RCC 7860 (cell line): Measurements from ENCODE around the gene DHX15.
"Not testable (repeated sequence)": the region's sequence is repeated elsewhere in the genome, so short reads cannot be mapped to it uniquely, and the experiment has no call there.

Experiments used
- DNase-seq: peaks from one replicate; pipeline ENCODE4 v3.0.0-alpha.2; 2015; ENCODE audit warnings: low spot score
- FAIRE-seq: peaks from 2 replicates; lab custom pipeline; 2012; peaks lifted over from hg19 to GRCh38; lab: Jason Lieb, UNC

The DHX15 gene

DNA sequence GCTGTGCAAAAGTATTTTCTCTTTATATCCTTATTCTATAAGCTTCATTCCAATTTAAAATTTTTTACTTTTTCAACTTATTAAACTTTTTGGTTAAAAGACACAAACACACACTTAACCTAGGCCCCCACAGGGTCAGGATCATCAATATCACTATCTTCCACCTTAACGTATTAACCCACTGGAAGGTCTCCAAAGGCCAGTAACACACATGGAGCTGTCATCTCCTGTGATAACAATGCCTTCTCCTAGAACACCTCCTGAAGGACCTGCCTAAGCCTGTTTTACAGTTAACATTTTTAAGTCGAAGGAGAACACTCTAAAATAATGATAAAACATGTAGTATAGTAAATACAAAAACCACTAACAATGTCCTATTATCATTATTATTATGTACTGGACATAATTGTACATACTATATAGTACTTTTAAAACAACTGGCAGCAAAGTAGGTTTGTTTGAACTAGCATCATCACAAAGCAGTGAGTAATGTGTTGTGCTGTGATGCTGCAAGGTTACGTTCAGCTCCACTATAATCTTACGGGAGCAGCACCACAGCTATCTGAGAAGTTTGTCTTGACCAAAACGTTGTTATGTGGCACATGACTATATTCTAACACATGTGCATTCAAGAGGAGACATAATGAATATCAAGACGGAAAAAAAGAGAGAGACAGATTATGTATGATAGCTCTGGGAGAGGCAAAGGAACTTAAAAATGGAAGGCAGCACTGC, 33.7 kb downstream of the DHX15 start:
- DNase-seq (no peak), FAIRE-seq (no peak)

DNA sequence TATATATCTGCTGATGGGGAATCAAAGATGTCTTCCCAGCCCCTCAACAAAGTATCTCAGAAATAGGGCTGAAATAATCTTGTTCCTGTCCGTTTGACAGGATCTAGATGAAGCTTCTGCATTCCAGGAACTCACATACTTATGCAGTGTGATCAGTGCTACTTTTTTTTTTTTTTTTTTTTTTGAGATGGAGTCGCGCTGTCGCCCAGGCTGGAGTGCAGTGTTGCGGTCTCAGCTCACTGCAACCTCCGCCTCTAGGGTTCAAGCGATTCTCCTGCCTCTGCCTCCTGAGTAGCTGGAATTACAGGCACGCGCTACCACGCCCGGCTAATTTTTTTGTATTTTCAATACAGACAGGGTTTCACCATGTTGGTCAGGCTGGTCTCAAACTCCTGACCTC, 36.4 kb downstream of the DHX15 start:
- DNase-seq (no peak), FAIRE-seq (no peak)

DNA sequence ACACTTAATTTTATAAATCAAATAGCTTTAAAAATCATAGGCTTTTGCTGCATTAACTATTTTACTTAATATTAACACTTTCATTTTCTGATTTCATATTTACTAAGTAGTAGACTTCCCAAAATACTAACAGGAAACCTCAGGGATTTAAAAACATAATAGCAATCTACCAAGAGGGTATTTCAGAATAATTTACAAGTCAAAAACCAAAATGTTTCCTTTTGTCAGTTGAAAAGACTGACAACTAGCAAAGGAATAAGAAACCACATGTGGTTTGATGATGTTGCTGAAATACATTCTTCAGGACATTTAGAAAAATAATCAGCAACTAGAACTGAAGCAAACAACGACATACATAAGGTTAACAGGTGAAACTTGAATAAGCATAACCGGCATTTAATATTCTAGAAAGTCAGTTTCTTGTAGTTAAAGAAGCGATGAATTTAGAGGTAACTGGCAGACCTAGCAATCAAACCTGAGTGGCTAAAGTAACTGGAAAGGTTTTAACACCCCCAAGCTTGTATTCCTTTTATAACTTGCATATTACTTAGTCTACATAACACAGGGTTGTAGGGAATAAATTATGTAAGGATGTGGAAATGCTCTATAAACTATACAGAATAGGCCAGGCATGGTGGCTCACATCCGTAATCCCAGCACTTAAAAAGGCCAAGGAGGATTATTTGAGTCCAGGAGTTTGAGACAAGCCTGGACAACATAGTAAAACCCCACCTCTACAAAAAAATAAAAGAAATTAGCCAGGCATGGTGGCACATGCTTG, 40.0 kb downstream of the DHX15 start:
- DNase-seq, result no peak
- peak; percentile 20 for FAIRE-seq

GRCh38 chr4:24537025-24537424, 47.3 kb downstream of the DHX15 start:
- DNase-seq (no peak), FAIRE-seq (no peak)

- DNase-seq (no peak), FAIRE-seq (no peak)
Measured at GRCh38 chr4:24535399-24535798, 49.0 kb downstream of the DHX15 start.

DNA sequence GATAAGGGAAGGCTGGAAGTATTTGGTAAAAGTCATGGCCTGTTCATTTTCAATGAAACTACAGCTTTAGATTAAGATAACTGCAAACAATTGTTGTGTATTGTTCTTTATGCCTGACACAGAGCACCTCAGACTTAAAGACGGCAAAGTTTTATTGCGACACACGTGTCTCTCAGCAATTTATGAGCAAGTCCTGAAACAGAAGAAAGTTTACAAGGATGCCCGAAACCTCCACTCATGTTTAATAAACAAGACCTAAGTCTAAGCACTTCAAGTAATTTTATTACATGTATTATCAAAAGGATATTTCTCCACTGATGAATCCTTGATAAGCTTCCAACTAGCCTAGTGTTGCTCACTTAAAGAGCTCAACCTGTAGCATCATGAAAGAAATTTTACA, 51.0 kb downstream of the DHX15 start:
- DNase-seq (no peak), FAIRE-seq (no peak)

DNA sequence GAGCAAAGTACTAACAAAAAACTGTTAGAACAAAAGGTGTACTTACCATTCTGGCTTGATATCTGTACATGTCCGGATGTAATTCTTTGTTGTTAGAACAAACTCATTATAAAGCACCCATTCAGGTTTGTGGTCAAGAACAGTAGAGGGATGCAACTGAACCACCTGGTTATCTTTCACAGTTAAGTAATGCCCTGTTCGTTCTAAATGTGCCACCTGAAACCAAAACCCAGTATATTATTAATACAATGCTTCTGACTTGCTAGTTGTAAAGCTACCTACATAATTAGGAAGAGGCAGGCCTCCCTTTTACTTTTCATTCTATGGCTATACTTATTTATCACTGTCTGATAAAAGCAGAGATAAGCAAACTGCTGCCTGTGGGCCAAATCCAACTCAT, 54.8 kb downstream of the DHX15 start:
- DNase-seq (no peak), FAIRE-seq (no peak)

DNA sequence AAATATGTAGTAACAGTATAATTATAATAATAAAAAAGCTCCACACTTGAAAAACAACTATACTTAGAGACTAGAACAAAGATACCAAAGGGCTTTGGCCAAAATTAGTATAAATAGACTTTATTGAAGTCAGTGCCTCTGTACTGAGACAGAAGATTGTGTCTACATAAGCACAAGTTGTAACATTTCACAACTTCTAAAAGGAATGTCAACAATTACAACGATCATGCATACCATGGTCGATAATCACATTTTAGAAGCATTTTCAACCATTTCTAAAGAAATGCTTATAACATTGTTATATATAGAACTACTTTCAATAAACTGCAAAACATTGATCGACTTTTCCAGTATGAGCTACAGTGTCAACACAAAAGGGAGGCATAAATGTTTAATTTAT, 57.0 kb downstream of the DHX15 start:
- no peak for FAIRE-seq

GRCh38 chr4:24521544-24521943, 62.8 kb downstream of the DHX15 start:
- DNase-seq (no peak), FAIRE-seq (no peak)

More for the DNA sequence above, 57.0 kb downstream of the DHX15 start:
- no peak for DNase-seq

GRCh38 chr4:24519649-24520048, 64.7 kb downstream of the DHX15 start:
- no peak for FAIRE-seq

DNA sequence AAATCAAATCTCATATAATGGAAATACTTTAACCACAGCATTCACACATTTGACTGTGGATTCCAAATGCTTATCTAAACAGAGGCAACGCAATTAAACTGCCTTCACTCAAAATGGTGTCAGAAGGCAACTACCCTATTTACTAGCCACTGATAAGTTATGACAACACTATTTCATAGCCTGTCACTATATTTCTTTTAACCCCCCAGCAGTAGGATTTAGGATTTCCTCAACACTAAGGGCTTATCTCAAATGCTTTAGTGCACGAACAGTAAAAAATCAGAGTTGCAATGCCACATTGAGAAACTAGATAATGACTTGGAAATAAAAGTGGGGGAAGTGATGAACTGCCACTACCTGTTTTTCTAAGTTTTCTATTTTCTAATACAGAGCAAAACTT, 66.7 kb downstream of the DHX15 start:
- no peak for FAIRE-seq

More at GRCh38 chr4:24519649-24520048, 64.7 kb downstream of the DHX15 start:
- DNase-seq, result no peak

DNA sequence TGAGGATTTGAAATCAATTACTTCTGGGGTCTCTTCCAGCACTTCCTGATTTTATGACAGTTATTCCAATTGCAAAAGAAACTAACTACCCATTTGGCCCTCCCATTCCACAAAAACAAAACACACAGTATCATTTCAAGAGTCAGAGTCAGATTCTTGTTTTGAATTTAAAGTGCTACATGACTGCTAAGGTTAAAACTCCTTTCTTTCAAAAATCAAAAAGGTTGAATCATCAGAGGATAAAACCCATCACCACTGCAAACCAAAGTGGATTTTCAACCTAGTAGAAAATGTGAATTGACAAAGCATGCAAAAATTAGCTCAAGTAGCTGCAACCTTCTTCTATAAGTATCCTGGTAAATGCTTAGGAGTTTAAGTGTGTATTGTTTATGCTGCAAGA, 67.4 kb downstream of the DHX15 start:
- DNase-seq (no peak), FAIRE-seq (no peak)

More for the DNA sequence above, 66.7 kb downstream of the DHX15 start:
- no peak for DNase-seq

DNA sequence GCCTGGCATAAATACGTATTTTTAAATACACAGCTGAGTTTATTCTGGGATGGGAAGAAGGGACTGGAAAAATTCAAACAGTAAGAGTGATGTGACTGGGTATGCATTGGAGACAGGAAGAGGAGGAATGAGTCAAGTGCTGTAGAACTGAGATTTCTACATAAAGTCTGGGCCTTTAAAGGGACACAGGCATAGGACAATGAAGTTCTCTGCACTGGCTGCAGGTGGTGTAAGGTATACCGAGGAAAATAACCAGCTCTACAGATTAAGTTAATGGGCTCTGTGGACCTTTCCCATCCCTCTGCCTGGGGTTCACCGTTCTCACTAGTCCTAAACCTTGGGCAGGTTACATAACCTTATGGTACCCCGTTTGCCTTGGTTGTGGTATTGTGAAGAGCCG, 68.7 kb downstream of the DHX15 start:
- FAIRE-seq, result no peak
- no peak for DNase-seq

- DNase-seq (no peak), FAIRE-seq (no peak)
Measured at GRCh38 chr4:24514808-24515207, 69.5 kb downstream of the DHX15 start.

DNA sequence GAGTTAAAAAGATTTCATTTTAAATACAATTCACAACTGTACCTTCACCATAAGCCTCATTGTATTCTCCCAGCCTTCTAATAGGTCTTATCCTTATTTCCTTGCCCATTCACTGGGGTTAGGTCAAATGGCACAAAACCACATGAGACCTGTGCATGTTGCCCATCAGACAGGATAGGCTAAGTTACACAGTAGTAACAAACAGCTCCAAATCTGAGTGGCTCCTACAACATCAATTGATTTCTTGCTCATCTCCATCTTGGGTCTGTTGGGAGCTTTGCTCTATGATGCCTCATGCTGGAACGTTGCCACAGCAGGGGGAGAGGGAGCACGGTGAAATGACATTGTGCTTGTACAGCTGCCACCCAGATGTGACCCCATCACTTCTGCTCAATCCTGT, 70.6 kb downstream of the DHX15 start:
- DNase-seq (no peak), FAIRE-seq (no peak)

DNA sequence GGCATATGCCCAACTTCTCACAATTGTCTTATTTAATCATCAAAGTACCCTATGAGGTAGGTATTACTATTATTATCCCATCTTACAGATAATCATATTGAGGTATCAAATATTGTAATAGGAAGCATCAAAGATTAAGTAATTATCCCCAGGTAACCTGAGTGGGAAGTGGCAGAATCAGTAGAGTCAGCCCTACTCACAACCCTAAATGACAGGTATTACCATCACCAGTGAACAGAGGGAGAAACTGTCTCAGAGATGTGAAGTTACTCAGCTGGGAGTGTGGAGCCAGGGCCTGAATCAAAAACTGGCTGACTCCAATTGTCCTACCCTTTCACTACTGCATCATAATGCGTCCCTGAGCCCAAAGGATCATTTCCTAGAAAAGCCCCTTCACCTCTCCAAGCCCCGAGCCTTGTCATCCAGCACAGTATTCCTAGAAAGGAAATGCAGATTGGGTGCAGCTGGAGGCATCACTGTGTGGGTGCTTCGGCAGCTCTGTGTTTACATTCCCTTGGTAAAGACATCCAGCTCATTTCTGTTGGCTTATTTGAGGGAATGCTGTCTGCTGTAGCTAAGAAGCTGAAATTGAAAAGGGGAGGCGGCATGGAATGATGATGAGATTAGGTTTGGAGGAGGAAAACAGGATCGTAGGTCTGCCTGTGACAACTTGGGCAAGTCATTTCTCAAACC, 72.8 kb downstream of the DHX15 start:
- DNase-seq (no peak), FAIRE-seq (no peak)

DNA sequence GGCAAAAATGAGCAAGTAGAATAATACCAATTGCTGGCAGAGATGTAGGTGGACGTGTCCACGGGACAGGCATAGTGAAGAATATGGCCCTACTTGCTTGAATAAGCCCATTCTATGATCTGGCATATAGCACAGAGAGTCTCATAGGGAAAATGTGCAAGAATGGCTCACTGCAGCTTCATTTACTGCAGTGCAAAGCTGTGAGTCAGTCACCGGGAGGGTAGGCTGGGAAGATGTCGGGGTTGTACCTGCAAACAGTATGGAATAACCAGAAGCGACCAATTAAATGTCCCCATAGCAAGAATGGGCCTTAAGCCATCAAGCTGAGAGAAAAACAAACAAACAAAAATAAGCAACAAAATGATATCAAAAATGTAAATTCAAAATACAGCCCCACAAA, 74.3 kb downstream of the DHX15 start:
- no peak for FAIRE-seq
- DNase-seq, result no peak

DNA sequence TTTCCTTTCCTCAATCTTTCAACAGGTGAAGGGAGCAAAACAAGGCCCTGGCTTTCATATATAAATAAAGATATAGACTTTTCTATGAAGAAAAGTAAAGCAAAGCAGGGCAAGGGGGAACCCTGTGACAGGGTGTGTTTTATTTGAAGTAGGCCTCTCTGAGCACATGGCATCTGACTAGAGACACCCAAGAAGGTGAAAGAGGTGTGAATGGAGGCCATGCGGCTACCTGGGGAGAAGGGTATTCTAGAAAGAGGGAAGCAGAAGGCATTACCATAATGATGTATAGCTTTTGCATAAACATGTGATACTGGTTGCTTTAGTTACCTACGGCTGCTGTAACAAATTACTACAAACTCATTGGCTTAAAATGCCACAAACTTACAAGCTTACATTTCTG, 75.8 kb downstream of the DHX15 start:
- FAIRE-seq, result no peak

DNA sequence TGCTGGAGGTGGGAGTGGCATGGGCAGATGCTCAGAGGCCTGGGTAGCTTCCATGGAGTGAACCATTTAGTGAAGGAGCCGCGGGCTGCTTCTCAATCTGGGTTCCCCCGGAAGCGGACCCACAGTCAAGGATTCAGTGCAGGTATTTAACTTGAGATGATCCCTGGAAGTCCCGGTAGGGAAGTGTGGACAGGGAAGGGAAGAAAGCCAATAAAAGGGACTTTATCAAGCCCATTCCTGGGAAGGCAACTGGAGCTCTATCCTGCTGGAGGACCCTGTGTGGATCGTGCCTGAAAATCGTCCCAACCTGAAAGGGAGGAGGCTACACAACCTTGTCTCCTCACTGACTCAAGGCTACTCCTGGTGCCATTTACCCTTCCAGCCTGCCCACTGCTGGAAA, 76.9 kb downstream of the DHX15 start:
- no peak for DNase-seq
- FAIRE-seq, result no peak

More for the DNA sequence above, 75.8 kb downstream of the DHX15 start:
- DNase-seq, result no peak

DNA sequence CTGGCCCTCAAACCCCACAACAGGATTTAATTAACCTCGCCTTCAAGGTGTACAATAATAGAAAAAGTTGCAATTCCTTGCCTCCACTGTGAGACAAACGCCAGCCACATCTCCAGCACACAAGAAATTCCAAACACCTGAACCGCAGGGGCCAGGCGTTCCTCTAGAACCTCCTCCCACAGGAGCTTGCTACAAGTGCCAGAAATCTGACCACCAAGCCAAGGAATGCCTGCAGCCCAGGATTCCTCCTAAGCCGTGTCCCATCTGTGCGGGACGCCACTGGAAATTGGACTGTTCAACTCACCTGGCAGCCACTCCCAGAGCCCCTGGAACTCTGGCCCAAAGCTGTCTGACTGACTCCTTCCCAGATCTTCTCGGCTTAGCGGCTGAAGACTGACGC, 81.3 kb downstream of the DHX15 start:
- DNase-seq, result not testable (repeated sequence)

GRCh38 chr4:24497221-24497620, 87.1 kb downstream of the DHX15 start:
- no peak for FAIRE-seq
- DNase-seq, result no peak

More for the DNA sequence above, 81.3 kb downstream of the DHX15 start:
- FAIRE-seq, result not testable (repeated sequence)

DNA sequence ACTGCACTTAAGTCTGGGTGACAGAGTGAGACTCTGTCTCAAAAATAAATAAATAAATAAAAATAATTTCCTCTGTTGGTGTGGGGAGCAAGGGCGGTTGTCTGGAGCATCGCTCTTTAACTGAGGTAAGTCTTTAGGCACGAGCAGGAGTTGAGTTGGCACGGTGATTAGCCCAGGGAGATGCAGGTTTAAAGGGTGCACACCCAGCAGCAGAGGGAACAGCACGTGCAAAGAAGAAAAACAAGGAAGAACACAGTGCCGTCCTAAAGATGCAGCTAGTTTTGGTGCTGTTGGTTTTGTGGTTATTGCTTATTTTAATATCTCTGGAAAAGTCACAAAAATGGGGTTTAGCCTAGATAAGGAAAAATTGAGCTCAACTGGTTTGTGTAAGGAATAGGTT, 87.8 kb downstream of the DHX15 start:
- FAIRE-seq, result no peak
- DNase-seq, result no peak
